ENCODE measurements around the gene PIGM. TPM values are rescaled to one million over a fixed set of nuclear protein-coding genes. Genes with fewer than 3 reads are reported as not detected.

The PIGM gene
- total RNA-seq, 4 donors from 2014 or later = 3.7 to 5.4 (median 4.4) TPM

DNA sequence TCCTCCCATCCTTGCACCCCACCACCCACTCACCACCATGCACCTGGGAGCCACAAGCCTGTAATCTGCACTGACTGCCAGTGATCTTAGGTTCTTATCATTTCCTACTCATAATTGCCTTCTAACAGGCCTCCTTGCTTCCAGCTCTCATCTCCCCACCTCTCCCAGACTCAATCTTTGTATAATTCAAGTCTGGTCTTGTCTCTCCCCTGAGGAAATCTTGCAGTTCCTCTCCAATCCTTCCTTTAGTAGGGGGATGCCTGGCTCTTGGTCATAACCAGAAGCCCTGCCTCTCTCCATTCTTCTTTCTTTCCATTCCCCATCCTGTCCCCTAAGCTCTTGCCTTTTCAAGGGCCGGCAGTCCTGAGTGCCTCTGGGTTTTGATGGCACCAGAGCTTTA lies 27.8 kb downstream of the PIGM start:
- Histone ChIP-seq H3K9me3 (no peaks in the 10 kb centered on the region), H3K4me3 (no peak overlapping the region), H3K4me1 (no peaks in the 10 kb centered on the region), H3K27ac (no peak overlapping the region), H3K36me3 (no peaks in the 10 kb centered on the region), H3K27me3 (peaks cover 4% of the 10 kb centered on the region)
- no peak for ATAC-seq
- TF ChIP-seq POLR2AphosphoS5 (IDR thresholded peaks at IDR 0.05) (no peak), POLR2A (IDR thresholded peaks at IDR 0.05) (no peak), EP300 (IDR thresholded peaks at IDR 0.05) (no peak)
- TF ChIP-seq, protein P1, sequence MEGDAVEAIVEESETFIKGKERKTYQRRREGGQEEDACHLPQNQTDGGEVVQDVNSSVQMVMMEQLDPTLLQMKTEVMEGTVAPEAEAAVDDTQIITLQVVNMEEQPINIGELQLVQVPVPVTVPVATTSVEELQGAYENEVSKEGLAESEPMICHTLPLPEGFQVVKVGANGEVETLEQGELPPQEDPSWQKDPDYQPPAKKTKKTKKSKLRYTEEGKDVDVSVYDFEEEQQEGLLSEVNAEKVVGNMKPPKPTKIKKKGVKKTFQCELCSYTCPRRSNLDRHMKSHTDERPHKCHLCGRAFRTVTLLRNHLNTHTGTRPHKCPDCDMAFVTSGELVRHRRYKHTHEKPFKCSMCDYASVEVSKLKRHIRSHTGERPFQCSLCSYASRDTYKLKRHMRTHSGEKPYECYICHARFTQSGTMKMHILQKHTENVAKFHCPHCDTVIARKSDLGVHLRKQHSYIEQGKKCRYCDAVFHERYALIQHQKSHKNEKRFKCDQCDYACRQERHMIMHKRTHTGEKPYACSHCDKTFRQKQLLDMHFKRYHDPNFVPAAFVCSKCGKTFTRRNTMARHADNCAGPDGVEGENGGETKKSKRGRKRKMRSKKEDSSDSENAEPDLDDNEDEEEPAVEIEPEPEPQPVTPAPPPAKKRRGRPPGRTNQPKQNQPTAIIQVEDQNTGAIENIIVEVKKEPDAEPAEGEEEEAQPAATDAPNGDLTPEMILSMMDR (IDR thresholded peaks at IDR 0.05) = no peak
- 90% methylated on average over 1 of the region's 1 CpG; no CpG with 5 or more reads in 1 of the 2 donors for WGBS, 2 donors (ENCODE audit: low coverage in 1 of 2)

DNA sequence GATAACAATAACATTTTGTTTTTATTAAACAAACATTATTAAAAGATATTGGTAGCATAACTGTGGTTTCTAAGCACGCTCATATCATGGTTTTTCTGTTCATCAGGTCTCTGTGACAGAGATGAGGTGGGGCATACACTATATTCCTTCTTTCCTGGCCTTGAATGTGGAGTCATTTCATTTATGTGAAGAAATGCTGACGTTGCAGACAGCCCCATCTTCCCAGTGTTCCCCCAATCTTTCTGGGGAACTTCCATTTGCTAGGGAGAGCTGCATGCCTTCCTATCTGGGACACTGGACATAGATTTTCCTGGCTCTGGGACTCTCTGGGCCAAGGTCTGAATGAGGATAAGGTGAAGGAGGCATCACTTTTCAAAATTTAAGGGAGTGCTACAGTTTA lies 30.4 kb downstream of the PIGM start:
- WGBS, 2 donors (ENCODE audit: low coverage in 1 of 2) = 67 to 100% methylated on average over 1 to 2 of the region's 2 CpGs
- Histone ChIP-seq H3K27me3 (peaks cover 4% of the 10 kb centered on the region), H3K9me3 (no peaks in the 10 kb centered on the region), H3K27ac (no peak overlapping the region), H3K4me3 (no peak overlapping the region), H3K36me3 (no peaks in the 10 kb centered on the region), H3K4me1 (no peaks in the 10 kb centered on the region)
- no peak for ATAC-seq
- TF ChIP-seq POLR2A (IDR thresholded peaks at IDR 0.05) (no peak), POLR2AphosphoS5 (IDR thresholded peaks at IDR 0.05) (no peak), EP300 (IDR thresholded peaks at IDR 0.05) (no peak)
- TF ChIP-seq, protein P1 (IDR thresholded peaks at IDR 0.05) = no peak

DNA sequence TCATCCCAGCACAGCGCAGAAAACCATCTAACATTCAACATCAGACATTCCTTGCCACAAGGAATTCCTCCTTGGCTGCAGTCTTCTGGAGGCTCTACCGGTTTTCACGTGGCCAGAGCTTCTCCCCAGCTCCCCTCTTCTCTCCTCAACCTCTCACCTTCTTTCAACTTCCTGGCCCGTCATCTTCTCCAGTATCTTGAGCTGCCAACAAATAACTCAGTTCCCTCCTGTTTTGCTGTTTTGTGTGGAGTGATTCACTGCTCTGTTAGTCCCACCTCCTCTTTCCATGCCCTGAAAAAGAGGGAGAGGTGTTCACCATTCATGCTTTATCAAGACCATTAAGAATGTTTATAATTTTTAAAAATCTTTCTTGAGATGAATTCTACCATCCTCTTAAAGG lies 32.6 kb downstream of the PIGM start:
- no peak overlapping the region for H3K4me3 ChIP-seq
- TF ChIP-seq EP300 (IDR thresholded peaks at IDR 0.05) (no peak), POLR2AphosphoS5 (IDR thresholded peaks at IDR 0.05) (no peak), POLR2A (IDR thresholded peaks at IDR 0.05) (no peak)
- TF ChIP-seq, protein P1 (IDR thresholded peaks at IDR 0.05) = no peak
- H3K27ac ChIP-seq = no peak overlapping the region
- H3K27me3 ChIP-seq = peaks cover 4% of the 10 kb centered on the region
- WGBS, 2 donors (ENCODE audit: low coverage in 1 of 2) = 13 to 46% methylated on average over 3 to 4 of the region's 4 CpGs
- no peaks in the 10 kb centered on the region for H3K36me3 ChIP-seq
- no peaks in the 10 kb centered on the region for H3K9me3 ChIP-seq
- no peak for ATAC-seq
- no peaks in the 10 kb centered on the region for H3K4me1 ChIP-seq

DNA sequence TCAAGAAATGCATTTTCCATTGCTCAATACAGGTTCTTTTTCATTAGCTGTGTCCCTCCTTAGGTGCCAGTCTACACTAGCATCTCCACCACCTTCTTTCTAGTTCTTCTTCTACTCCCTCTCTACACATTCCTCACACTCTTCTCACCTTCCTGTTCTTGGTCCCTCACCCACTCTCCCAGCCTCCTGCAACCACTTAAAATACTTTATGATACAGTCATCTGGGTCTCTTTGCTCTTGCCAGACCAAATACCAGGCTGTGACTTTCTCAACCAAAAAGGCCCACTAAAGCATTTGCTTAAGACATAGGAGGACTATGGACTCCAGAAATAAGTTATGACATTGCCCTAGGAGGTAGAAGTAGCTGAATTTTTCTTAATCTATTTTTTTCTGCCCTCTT lies 35.1 kb downstream of the PIGM start:
- no peaks in the 10 kb centered on the region for H3K9me3 ChIP-seq
- H3K36me3 ChIP-seq = no peaks in the 10 kb centered on the region
- no peak overlapping the region for H3K4me3 ChIP-seq
- H3K4me1 ChIP-seq = no peaks in the 10 kb centered on the region
- TF ChIP-seq POLR2A (IDR thresholded peaks at IDR 0.05) (no peak), POLR2AphosphoS5 (IDR thresholded peaks at IDR 0.05) (no peak), EP300 (IDR thresholded peaks at IDR 0.05) (no peak)
- TF ChIP-seq, protein P1 (IDR thresholded peaks at IDR 0.05) = no peak
- ATAC-seq = no peak
- H3K27me3 ChIP-seq = no peaks in the 10 kb centered on the region
- no peak overlapping the region for H3K27ac ChIP-seq

DNA sequence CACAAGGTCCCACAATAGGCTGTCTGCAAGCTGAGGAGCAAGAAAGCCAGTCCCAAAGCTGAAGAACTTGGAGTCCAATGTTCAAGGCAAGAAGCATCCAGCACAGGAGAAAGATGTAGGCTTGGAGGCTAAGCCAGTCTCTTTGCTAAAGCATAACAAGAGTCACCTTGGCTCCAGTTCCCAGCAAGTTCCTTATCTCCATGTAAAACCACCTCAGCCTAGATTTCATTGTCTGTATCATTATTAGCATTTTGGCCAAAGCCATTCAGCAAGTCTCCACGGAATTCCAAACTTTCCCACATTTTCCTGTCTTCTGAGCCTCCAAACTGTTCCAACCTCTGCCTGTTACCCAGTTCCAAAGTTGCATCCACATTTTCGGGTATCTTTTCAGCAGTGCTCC lies 36.9 kb downstream of the PIGM start:
- Histone ChIP-seq H3K4me3 (no peak overlapping the region), H3K27ac (no peak overlapping the region), H3K4me1 (no peaks in the 10 kb centered on the region), H3K36me3 (no peaks in the 10 kb centered on the region), H3K9me3 (no peaks in the 10 kb centered on the region), H3K27me3 (peaks cover 6% of the 10 kb centered on the region)
- ATAC-seq = no peak
- WGBS, 2 donors (ENCODE audit: low coverage in 1 of 2) = 82 to 88% methylated on average over 1 to 2 of the region's 2 CpGs
- TF ChIP-seq POLR2AphosphoS5 (IDR thresholded peaks at IDR 0.05) (no peak), POLR2A (IDR thresholded peaks at IDR 0.05) (no peak)
- TF ChIP-seq, protein P1 (IDR thresholded peaks at IDR 0.05) = no peak
